ENCODE data around the gene EDN3.

Gene EDN3

GRCh38 chr20:59316911-59317731, 16.7 kb downstream of the EDN3 start:
- H3K9me3 ChIP-seq (ENCODE audit: low read depth, low read length): no peaks in the 10 kb centered on the region
- no peak for TF ChIP-seq EZH2 (IDR thresholded peaks at IDR 0.05)
- TF ChIP-seq POLR2AphosphoS5 (IDR thresholded peaks at IDR 0.05; ENCODE audit: borderline replicate concordance, low read depth, low read length): no peak
- no peak for TF ChIP-seq FOXP2 (optimal IDR thresholded peaks at IDR 0.05; ENCODE audit: control extremely low read depth, extremely low read length, insufficient read depth)
- H3K4me3 ChIP-seq: no peak overlapping the region
- no peak overlapping the region for H3K27ac ChIP-seq
- no peaks in the 10 kb centered on the region for H3K36me3 ChIP-seq (ENCODE audit: insufficient read depth, low read length)
- no peak overlapping the region for H3K9ac ChIP-seq (ENCODE audit: insufficient read length)
- no peak for DNase-seq (ENCODE audit: low read depth, low spot score)

GRCh38 chr20:59318201-59318790, 17.9 kb downstream of the EDN3 start:
- no peak overlapping the region for H3K4me3 ChIP-seq
- no peaks in the 10 kb centered on the region for H3K36me3 ChIP-seq (ENCODE audit: insufficient read depth, low read length)
- H3K27ac ChIP-seq: no peak overlapping the region
- no peaks in the 10 kb centered on the region for H3K9me3 ChIP-seq (ENCODE audit: low read depth, low read length)
- no peak for DNase-seq (ENCODE audit: low read depth, low spot score)
- TF ChIP-seq EZH2 (IDR thresholded peaks at IDR 0.05): no peak
- no peak for TF ChIP-seq POLR2AphosphoS5 (IDR thresholded peaks at IDR 0.05; ENCODE audit: borderline replicate concordance, low read depth, low read length)
- no peak for TF ChIP-seq FOXP2 (optimal IDR thresholded peaks at IDR 0.05; ENCODE audit: control extremely low read depth, extremely low read length, insufficient read depth)
- no peak overlapping the region for H3K9ac ChIP-seq (ENCODE audit: insufficient read length)

GRCh38 chr20:59318803-59319202, 18.4 kb downstream of the EDN3 start:
- no peaks in the 10 kb centered on the region for H3K36me3 ChIP-seq (ENCODE audit: insufficient read depth, low read length)
- no peak for DNase-seq (ENCODE audit: low read depth, low spot score)
- H3K9ac ChIP-seq (ENCODE audit: insufficient read length): no peak overlapping the region
- no peak overlapping the region for H3K27ac ChIP-seq
- H3K4me3 ChIP-seq: no peak overlapping the region
- H3K9me3 ChIP-seq (ENCODE audit: low read depth, low read length): no peaks in the 10 kb centered on the region
- TF ChIP-seq POLR2AphosphoS5 (IDR thresholded peaks at IDR 0.05; ENCODE audit: borderline replicate concordance, low read depth, low read length): no peak
- TF ChIP-seq EZH2 (IDR thresholded peaks at IDR 0.05): no peak
- TF ChIP-seq FOXP2 (optimal IDR thresholded peaks at IDR 0.05; ENCODE audit: control extremely low read depth, extremely low read length, insufficient read depth): no peak

- H3K27ac ChIP-seq: no peak overlapping the region
- no peak overlapping the region for H3K9ac ChIP-seq (ENCODE audit: insufficient read length)
- no peak for DNase-seq (ENCODE audit: low read depth, low spot score)
- TF ChIP-seq POLR2AphosphoS5 (IDR thresholded peaks at IDR 0.05; ENCODE audit: borderline replicate concordance, low read depth, low read length) (no peak), EZH2 (IDR thresholded peaks at IDR 0.05) (no peak), FOXP2 (optimal IDR thresholded peaks at IDR 0.05; ENCODE audit: control extremely low read depth, extremely low read length, insufficient read depth) (no peak)
- H3K36me3 ChIP-seq (ENCODE audit: insufficient read depth, low read length): no peaks in the 10 kb centered on the region
- no peaks in the 10 kb centered on the region for H3K9me3 ChIP-seq (ENCODE audit: low read depth, low read length)
- no peak overlapping the region for H3K4me3 ChIP-seq
Observed at GRCh38 chr20:59320426-59320825, 20.0 kb downstream of the EDN3 start.

GRCh38 chr20:59320854-59321647, 20.6 kb downstream of the EDN3 start:
- TF ChIP-seq EZH2 (IDR thresholded peaks at IDR 0.05) (no peak), POLR2AphosphoS5 (IDR thresholded peaks at IDR 0.05; ENCODE audit: borderline replicate concordance, low read depth, low read length) (no peak), FOXP2 (optimal IDR thresholded peaks at IDR 0.05; ENCODE audit: control extremely low read depth, extremely low read length, insufficient read depth) (no peak)
- Histone ChIP-seq H3K36me3 (ENCODE audit: insufficient read depth, low read length) (no peaks in the 10 kb centered on the region), H3K9ac (ENCODE audit: insufficient read length) (no peak overlapping the region), H3K9me3 (ENCODE audit: low read depth, low read length) (no peaks in the 10 kb centered on the region), H3K27ac (no peak overlapping the region), H3K4me3 (no peak overlapping the region)
- no peak for DNase-seq (ENCODE audit: low read depth, low spot score)

- H3K4me3 ChIP-seq: no peak overlapping the region
- H3K9ac ChIP-seq (ENCODE audit: insufficient read length): no peak overlapping the region
- H3K9me3 ChIP-seq (ENCODE audit: low read depth, low read length): no peaks in the 10 kb centered on the region
- H3K36me3 ChIP-seq (ENCODE audit: insufficient read depth, low read length): no peaks in the 10 kb centered on the region
- DNase-seq (ENCODE audit: low read depth, low spot score): no peak
- no peak for TF ChIP-seq FOXP2 (optimal IDR thresholded peaks at IDR 0.05; ENCODE audit: control extremely low read depth, extremely low read length, insufficient read depth)
- no peak for TF ChIP-seq POLR2AphosphoS5 (IDR thresholded peaks at IDR 0.05; ENCODE audit: borderline replicate concordance, low read depth, low read length)
- TF ChIP-seq EZH2 (IDR thresholded peaks at IDR 0.05): no peak
- no peak overlapping the region for H3K27ac ChIP-seq
Observed at GRCh38 chr20:59322081-59322480, 21.7 kb downstream of the EDN3 start.

- no peak overlapping the region for H3K27ac ChIP-seq
- no peak overlapping the region for H3K4me3 ChIP-seq
- no peak for DNase-seq (ENCODE audit: low read depth, low spot score)
- H3K9me3 ChIP-seq (ENCODE audit: low read depth, low read length): no peaks in the 10 kb centered on the region
- no peaks in the 10 kb centered on the region for H3K36me3 ChIP-seq (ENCODE audit: insufficient read depth, low read length)
- no peak overlapping the region for H3K9ac ChIP-seq (ENCODE audit: insufficient read length)
- TF ChIP-seq EZH2 (IDR thresholded peaks at IDR 0.05) (no peak), FOXP2 (optimal IDR thresholded peaks at IDR 0.05; ENCODE audit: control extremely low read depth, extremely low read length, insufficient read depth) (no peak), POLR2AphosphoS5 (IDR thresholded peaks at IDR 0.05; ENCODE audit: borderline replicate concordance, low read depth, low read length) (no peak)
Observed at GRCh38 chr20:59322585-59323454, 22.4 kb downstream of the EDN3 start.
